T1000 (cell line): ENCODE measurements around the gene KDM1B.

Experiments used
- DNase-seq: peaks from one replicate; lab custom pipeline; 2025; ENCODE audit warnings: mixed read lengths; lab: John Stamatoyannopoulos, UW

The KDM1B gene

DNA sequence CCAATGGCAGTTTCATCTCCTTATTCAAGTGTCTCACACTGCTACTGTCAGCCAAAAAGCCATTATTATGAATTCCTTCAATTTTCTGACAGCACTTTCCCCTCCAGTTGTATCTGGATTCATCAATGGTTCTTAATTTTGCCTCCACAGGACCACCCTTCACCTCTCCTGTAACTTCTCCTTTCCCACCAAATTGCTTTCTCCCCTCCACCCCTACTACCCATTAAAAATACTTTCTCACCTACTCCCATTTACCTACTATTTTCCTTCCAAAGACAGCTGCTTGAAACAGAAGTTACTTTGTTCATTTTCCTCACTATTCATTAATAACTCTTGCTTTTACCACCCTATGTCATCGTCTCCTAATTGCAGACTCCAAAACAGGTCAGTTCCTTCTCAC lies 79.3 kb downstream of the KDM1B start:
- DNase-seq: no peak

DNA sequence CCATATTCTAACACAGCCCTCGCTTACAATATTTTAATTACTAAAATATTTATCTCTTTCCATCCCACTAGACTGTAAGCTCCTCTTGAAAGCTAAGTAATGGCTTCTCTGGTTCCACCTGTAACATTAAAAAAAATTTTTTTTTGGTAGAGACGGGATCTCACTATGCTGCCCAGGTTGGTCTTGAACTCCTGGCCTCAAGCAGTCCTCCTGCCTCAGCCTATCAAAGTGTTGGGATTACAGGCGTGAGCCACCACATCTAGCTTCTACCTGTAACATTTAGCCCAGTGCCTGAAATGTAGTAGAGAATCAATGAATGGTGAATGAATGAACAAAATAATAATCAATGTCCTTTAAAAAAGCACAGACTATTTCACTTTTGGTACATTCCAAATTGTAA lies 80.3 kb downstream of the KDM1B start:
- DNase-seq: no peak

DNA sequence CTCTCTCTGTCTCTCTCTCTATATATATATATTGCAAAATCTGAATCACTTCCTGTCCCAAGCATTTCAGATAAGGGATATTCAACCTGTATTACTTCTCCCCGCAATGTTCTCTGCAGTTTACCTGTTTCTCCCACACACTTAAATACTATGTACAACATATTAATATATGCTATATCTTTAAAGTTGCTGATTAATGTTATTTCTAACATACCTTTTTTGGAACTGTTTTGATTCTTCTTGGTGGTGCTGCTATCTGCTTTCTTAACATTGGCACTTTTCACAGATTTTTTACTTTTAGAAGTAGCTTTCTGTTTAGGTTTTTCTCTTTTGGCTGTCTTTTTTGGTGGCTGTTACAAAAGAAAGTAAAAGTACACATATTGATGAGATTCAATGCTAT lies 81.9 kb downstream of the KDM1B start:
- DNase-seq: no peak

DNA sequence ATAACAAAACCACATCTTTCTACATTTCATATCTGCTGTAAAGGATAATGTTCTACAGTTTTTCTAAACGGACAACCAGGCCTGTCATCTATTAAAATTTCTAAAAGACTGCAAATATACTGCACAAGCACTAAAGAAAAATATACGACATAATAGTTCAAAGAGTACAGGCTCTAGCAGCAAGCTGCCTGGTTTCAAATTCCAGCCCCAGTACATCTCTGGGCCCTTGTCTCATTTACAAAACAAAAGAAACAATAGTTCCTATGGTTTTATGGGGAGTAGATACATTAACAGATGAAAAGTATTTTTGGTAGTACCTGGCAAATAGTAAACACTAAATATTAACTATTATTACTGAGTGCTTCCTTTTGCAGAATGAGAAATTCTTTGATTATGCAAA lies 85.0 kb downstream of the KDM1B start:
- DNase-seq: no peak

DNA sequence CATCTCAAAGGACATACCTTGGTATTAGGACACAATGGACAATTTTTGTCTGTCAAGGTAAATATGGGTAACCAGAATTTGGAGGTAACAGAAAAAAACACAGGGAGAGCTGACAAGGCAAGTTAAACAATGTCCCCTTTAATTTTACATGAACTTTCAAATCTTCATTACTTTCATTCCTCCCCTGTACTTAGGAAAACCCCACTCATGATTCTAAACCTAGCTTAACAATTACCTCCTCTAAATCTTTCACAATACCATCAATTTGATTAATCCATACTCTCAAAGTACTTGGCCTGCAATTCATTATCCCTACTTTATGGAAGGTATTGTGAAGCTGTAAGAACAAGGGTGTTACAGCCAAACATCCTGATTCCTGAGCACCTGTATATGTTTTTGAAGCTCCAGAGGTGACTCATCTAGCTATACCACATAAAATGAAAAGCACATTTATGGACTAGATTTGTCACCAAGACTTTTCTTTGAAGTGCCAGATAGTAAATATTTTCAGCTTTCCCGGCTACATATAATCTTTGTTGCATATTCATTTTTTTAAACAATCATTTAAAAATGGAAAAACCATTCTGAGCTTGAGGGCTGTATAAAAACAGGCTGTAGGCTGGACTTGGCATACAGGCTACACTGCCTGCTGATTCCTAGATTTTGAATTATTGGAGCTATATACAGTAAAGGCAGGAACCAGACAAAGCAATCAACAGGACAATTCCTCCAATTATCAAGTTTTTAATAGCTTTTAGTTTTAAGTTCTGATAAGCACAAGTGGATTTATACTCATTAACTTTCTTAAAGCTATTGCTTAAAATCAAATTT lies 86.2 kb downstream of the KDM1B start:
- DNase-seq: no peak

DNA sequence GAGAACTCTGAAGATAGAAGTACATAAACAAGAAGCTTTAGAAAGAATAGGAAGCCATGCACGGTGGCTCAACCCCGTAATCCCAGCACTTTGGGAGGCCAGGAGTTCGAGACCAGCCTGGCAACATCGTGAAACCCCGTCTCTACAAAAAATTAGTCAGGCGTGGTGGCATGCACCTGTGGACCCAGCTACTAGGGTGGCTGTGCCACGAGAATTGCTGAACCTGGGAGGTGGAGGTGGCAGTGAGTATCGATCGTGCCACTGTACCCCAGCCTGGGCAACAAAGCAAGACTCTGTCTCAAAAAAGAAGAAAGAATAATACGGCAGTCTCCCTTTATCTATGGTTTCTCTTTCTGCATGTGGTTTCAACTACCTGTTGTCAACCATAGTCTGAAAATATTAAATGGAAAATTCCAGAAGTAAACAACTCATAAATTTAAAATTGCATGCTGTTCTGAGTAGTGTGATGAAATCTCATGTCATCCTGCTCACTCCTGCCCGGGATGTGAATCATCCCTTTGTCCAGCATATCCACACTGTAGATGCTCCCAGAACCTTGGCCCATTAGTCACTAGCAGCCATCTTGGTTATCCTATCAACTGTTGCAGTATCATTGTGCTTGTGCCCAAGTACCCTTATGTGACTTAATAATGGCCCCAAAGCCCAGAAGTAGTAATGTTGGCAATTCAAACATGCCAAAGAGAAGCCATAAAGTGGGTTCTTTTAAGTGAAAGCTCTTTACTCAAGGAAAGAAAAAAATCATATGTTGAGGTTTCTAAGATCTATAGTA lies 87.0 kb downstream of the KDM1B start:
- DNase-seq: peak; percentile 33

DNA sequence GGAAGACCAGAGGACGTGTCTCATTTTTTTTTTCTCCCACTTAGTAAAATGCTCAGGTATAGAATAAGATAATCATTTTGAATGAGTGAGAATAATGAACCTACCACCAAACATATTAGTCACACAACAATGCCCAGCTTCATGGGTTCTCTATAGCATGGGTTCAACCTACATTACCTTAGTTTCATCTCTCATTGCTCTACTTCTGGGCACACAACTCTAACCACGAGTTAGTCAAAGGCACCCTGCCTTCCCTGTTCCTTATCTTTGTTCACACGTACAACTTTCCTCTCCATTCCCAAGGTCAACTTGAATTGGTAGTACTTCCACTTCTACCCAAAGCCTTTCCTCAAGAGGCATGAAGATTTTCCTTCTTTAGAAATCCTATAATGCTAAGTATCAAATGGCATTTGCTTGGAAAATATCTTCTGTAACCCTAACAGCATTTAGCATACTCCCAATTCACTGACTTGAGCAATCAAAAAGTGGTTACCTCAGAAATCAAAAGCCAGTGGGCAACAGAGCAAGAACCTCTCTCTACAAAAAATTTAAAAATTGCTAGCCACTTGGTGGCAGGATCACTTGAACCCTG lies 88.2 kb downstream of the KDM1B start:
- no peak for DNase-seq

DNA sequence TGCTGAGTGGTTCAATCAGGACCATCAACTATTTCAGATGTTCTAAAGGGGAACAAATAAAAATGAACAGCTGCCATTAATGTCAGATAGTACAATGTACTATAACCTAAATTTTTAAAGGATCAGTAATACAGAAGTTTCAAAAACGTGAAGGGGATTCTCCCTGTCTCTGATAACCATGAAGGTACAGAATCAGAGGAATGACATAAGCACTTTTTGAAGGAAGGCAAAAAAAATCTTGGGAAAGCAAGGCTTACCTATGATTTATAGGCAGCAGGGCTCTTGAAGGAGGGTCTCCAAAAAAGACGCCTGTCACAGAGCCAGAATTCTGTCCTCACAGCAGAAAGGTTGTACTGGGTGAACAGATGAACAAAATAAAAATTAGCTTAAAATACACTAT lies 89.0 kb downstream of the KDM1B start:
- no peak for DNase-seq

DNA sequence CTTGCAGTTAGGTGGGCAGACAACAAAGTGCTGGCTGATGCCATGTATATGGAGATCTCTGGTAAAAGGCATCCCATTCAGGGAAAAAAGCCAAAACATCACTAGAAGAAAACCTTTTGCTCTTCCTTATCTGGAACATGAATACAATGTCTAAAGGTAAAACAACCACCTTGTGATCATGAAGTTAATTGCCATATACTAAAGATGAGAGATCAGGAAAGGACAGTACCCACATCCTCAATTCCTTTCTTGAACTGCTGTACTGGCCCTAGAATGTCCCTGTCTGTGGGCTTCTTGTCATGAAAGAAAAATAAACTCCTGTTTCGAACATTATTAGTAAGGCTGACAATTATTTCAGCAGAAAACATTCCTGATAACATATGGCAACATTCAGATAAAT lies 89.9 kb downstream of the KDM1B start:
- no peak for DNase-seq

DNA sequence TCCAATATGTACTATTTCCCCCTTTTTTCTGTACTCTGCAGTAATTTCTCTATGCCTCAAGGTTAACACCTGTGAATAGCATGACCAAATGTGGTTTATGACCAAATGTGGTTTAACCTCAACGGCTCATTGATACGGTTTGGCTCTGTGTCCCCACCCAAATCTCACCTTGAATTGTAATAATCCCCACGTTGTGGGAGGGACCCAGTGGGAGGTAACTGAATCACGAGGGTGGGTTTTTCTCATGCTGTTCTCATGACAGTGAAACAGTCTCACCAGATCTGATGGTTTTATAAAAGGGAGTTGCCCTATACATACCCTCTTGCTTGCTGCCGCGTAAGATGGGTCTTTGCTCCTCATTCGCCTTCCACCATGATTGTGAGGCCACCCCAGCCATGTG lies 90.4 kb downstream of the KDM1B start:
- DNase-seq: no peak

DNA sequence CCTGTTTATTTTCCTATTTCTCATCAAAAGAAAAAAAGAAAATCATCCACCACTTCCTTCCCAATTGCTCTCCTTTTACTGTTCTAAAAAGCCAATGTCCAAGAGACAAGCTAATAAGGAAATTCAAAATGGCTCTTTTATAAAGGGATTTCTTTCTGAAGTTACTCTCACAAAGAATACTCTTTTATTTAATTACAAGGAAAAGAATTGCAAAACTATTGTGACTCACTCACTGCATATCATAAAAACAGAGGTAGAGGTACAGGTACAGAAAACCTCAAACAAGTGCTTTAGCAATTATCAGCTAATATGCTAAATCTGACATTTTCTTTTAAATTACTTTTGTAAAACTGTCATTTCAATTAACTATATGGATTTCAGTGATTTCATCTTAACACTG lies 91.0 kb downstream of the KDM1B start:
- DNase-seq: no peak

DNA sequence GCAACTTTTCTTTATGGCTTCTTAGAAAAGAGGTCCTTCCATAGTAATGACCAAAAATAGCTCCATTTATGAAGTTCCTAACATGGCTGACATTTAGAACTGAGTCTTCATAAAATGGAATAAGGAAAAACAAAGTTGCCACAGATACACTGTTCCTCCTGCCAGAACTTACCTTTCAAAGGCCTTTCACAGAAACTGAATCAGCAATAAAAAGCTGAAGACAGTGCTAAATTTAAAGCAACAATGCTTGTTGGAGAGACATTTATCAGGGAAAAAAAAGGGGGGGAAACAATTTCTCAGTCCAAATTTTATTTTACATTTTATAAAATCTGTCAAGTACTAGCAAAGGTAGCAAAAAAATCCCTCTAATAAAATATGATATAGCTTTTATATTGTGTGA lies 91.8 kb downstream of the KDM1B start:
- no peak for DNase-seq

DNA sequence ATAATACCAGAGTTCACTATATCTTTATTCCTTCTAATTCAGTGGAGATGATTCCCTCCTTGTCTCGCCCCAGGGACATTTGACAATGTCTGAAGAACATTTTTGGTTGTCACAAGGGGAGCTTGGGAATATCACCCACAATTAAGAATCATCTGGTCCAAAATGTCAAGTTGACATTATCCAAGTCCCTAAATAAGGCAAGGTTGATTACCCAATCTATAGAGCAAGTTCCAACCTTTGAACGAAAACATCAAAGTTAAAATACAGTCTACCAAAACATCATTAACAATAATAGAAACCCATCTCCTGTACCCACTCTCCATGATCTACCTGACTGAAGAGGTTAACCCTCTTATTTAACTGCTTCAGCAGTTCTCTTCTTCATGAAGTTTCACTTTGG lies 93.5 kb downstream of the KDM1B start:
- DNase-seq: no peak

DNA sequence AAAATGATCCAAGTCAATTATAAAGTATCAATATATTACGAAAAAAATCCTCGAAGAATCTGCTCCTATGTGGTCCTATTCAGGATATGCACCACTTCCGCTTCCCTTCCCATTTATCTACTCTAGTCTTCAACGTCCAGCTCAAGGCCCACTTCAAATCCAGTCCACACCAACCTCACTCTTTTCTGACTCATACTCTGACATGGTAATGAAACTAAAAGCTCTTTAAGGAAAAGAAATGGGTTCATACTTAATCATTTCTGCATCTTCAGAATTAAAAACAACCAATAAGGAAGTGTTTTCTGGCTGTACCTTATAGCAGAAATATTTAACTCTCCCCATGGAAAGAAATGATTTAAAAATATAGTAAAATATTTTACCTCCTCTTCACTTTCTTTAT lies 94.0 kb downstream of the KDM1B start:
- no peak for DNase-seq

DNA sequence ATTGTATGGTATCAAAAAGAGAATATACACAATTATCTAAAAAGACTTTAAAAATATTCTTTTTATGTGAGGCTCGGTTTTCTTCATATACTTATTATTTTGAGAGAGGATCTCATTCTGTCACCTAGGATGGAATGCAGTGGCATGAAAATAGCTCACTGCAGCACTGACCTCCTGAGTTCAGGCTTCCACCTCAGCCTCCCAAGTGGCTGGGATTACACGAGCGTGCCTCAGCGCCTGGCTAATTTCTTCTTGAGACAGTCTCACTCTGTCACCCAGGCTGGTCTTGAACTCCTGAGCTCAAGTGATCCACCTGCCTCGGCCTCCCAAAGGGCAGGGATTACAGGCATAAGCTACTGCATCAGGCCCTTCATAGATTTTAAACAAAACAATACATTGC lies 98.4 kb downstream of the KDM1B start:
- DNase-seq: no peak

DNA sequence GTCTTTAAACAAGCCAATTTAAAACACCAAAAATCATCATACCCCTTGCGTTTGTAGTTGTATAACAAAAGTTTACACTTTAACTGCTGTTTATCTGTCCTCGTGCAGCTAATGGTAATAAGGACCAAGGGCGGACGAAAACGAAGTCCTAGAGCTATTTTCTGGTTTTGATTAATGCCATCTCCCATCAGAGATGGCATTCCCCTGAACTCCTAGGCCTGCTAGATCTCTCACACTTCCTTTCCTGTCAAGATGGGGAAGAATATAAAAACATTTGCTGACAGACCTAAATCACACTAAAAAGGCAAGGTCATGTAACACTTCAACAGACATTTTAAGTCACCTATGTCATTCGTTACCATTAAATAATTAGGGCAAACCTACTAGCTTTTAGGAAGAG lies 99.6 kb downstream of the KDM1B start:
- DNase-seq: no peak

DNA sequence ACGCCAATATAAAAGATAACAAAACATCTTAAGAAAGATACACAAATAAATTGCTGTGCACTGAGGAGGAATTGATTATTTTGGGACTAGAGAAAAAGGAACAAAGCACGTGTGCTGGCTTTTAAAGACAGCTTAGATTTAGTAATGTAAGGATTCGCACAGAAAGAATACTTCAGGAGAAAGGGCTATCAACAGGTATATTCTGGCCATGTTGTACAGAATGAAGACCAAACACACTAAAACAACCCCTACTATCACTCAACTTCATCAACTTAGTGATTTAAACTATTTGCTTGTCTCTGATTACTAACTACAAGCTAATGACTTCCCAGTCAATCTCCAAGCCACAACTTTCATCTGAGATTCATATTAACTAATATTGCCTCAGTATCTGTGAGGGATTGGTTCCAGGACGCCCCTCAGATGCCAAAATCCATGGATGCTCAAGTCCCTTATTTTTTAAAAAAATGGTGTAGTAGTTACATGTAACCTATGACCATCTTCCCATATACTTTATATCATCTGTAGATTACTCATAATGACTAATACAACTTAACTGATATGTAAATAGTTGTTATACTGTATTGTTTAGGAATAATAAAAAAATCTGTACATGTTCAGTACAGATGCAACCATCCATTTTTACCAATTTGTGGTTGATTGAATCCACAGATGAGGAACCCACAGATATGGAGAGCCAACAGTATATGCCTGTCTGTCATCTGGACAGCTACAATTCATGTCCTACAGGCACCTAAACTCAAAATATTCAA lies 104.6 kb downstream of the KDM1B start:
- DNase-seq: no peak

DNA sequence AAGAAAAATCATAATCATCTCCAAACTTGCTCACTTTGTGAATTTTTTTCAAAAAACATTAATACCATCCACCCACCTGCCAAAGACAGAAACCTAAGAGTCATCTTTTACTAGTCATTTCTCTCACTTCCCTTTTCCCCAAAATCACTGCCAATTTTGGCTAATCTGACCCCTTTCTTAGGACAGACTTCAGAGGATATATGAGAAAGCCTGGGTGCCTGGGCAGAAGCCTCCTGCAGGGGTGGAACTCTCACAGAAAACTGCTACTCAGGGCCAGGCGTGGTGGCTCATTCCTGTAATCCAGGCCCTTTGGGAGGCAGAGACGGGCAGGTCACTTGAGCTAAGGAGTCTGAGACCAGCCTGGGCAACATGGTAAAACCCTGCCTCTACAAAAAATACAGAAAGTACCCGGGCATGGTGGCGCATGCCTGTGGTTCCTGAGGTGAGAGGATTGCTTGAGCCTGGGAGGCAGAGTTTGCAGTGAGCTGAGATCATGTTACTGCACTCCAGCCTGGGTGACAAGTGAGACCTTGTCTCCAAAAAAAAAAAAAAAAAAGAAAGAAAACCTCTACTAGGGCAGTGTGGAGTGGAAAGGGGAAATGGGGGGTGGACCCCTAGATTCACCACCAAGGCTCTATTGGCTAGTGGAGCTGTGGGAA lies 105.4 kb downstream of the KDM1B start:
- DNase-seq: peak; percentile 13

DNA sequence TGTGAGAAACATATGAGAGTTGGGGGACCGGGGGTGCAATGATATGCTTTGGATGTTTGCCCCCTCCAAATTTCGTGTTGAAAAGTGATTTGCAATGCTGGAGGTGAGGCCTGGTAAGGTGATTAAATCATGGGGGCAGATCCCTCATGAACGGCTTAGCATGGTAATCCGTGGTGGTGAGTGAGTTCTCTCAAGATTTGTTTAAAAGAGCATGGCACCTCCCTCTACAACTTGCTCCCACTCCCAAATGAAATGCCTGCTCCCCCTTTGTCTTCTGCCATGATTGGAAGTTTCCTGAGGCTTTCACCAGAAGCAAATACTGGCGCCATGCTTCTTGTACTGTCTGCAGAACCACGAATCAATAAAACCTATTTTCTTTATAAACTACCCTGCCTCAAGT lies 106.7 kb downstream of the KDM1B start:
- DNase-seq: no peak

DNA sequence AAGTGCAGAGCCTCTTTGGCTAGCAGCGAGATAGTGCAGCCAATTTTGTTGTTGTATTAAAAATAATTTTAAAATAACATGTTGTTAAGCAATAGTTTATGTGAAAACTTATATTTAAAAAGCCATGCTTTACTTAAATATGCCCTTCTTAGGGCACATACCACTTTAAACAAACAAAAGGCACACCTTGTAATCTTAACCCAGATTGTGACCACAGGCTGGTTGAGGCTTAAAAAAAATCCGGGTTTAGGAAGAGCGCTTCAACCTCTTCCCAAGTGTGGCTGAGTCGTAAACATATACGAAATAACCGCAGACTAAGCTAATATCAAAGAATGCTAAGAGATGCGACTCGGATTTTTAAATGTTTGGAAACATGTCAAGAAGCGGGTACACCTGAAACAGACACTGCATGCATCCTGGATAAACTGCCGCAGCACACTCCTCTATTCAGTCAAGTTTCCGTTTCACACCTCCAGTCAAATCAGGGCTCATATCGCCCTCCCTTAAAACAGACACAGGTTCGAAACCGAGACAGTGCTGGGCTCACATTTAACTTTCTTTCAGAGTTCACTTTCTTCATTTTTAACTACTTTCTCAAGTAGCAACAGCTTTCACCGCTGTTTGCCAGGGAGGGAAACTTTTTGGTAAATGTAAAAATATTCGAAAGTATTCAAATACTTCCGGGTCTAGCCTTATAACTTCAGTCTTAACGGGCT lies 107.6 kb downstream of the KDM1B start:
- DNase-seq: no peak
